T-cell (primary cell): ENCODE measurements around the gene ATP6V1B1. TPM values are rescaled to one million over a fixed set of nuclear protein-coding genes. Genes with fewer than 3 reads are reported as not detected.
A peak's percentile ranks its signal among the peaks of the same experiment; 100 is the strongest.

Experiments
- ATAC-seq, 4 experiments: fragments of 200-7000 bp in 3 of 4; fragments of 150-1000 bp in 1 of 4; cut with Tn5 transposase; replicated peaks in 1 of 4; 1 replicate in 3 of 4; 2 replicates in 1 of 4; pipeline ENCODE4 v1.10.0; 2021; ENCODE audit warnings: moderate library complexity in 3 of 4, mild to moderate bottlenecking in 2 of 4, moderate number of reproducible peaks in 1 of 4
- CTCF ChIA-PET, 2 donors: fragments of 300-600 bp; sonication (Branson Sonifier 250); formaldehyde crosslinking; loops; one replicate each; lab custom pipeline; 2022; ENCODE audit warnings: antibody characterized with exemption in 2 of 2; lab: Charles Lee
- POLR2A ChIA-PET, 2 donors: fragments of 300-600 bp; sonication (Branson Sonifier 250); formaldehyde crosslinking; loops; one replicate each; lab custom pipeline; 2022; ENCODE audit warnings: antibody characterized with exemption in 2 of 2; lab: Charles Lee
- DNase-seq, 35 experiments: peaks; one replicate each; pipeline versions ENCODE4 v3.0.0 to v3.0.0-alpha.2; 2013 to 2023
- H3K27ac ChIP-seq: one replicate; pipeline ENCODE4 v1.5.1; 2013; ENCODE audit warnings: low read length
- H3K27me3 ChIP-seq, 2 experiments: replicated peaks in 1 of 2; 1 replicate in 1 of 2; 2 replicates in 1 of 2; pipeline versions ENCODE4 v1.6.1 to v1.7.0; 2013; ENCODE audit warnings: low read length in 1 of 2, mixed read lengths in 1 of 2; ENCODE audit not compliant: control insufficient read depth in 2 of 2, insufficient read depth in 2 of 2; ENCODE audit errors: extremely low read depth in 1 of 2
- H3K36me3 ChIP-seq, 2 donors: 1 replicate in 1 of 2; 2 replicates in 1 of 2; pipeline versions ENCODE4 v1.6.1 to v1.7.0; 2013; ENCODE audit warnings: low read length in 1 of 2; ENCODE audit not compliant: control insufficient read depth in 2 of 2, insufficient read depth in 1 of 2; ENCODE audit errors: extremely low read depth in 1 of 2
- H3K4me1 ChIP-seq, 2 experiments: 1 replicate in 1 of 2; 2 replicates in 1 of 2; pipeline versions ENCODE4 v1.6.1 to v1.7.0; 2013; ENCODE audit warnings: low read length in 2 of 2, mixed read lengths in 1 of 2; ENCODE audit not compliant: insufficient read depth in 2 of 2, control insufficient read depth in 1 of 2; ENCODE audit errors: extremely low read depth in 1 of 2
- H3K4me3 ChIP-seq, 2 donors: 1 replicate in 1 of 2; 2 replicates in 1 of 2; pipeline versions ENCODE4 v1.5.1 to v1.7.0; 2013; ENCODE audit warnings: mild to moderate bottlenecking in 2 of 2, low read length in 1 of 2, moderate library complexity in 1 of 2; ENCODE audit not compliant: control insufficient read depth in 1 of 2; ENCODE audit errors: extremely low read depth in 1 of 2
- H3K9me3 ChIP-seq: 2 replicates; pipeline ENCODE4 v1.7.0; 2013
- H3K27ac Mint-ChIP-seq, 2 donors: one replicate each; pipeline ENCODE4 v1.8.0; 2020 to 2021; ENCODE audit warnings: mild to moderate bottlenecking in 2 of 2, mixed read lengths in 2 of 2
- H3K27me3 Mint-ChIP-seq, 2 donors: one replicate each; pipeline ENCODE4 v1.8.0; 2021 to 2022; ENCODE audit warnings: mixed read lengths in 2 of 2
- H3K36me3 Mint-ChIP-seq: one replicate; pipeline ENCODE4 v1.8.0; 2021; ENCODE audit warnings: mixed read lengths
- H3K4me1 Mint-ChIP-seq, 3 donors: one replicate each; pipeline ENCODE4 v1.8.0; 2020 to 2022; ENCODE audit warnings: mixed read lengths in 3 of 3, mild to moderate bottlenecking in 1 of 3
- H3K4me3 Mint-ChIP-seq, 3 donors: one replicate each; pipeline ENCODE4 v1.8.0; 2020 to 2022; ENCODE audit warnings: mild to moderate bottlenecking in 3 of 3, mixed read lengths in 3 of 3, moderate library complexity in 3 of 3
- H3K9me3 Mint-ChIP-seq, 3 donors: one replicate each; pipeline ENCODE4 v1.8.0; 2020 to 2022; ENCODE audit warnings: mixed read lengths in 3 of 3
- WGBS: methylation state at CpG from one replicate; pipeline ENCODE4 v1.1.5; 2013; ENCODE audit warnings: missing lambda C conversion rate; ENCODE audit not compliant: insufficient coverage; 5-methylcytosine and 5-hydroxymethylcytosine counted together
- total RNA-seq, 35 experiments: library from RNA in 6 of 35; stranded (reverse) in 6 of 35; fragments of 120-200 nt in 1 of 35; gene quantifications; one replicate each; pipeline versions ENCODE4 v1.2.1 to v1.2.4 and lab custom pipeline; 2013 to 2026

The ATP6V1B1 gene
- total RNA-seq, 5 donors from 2014 or later (not counting 1 experiment from before 2014, with no cell fraction given), result not detected

DNA sequence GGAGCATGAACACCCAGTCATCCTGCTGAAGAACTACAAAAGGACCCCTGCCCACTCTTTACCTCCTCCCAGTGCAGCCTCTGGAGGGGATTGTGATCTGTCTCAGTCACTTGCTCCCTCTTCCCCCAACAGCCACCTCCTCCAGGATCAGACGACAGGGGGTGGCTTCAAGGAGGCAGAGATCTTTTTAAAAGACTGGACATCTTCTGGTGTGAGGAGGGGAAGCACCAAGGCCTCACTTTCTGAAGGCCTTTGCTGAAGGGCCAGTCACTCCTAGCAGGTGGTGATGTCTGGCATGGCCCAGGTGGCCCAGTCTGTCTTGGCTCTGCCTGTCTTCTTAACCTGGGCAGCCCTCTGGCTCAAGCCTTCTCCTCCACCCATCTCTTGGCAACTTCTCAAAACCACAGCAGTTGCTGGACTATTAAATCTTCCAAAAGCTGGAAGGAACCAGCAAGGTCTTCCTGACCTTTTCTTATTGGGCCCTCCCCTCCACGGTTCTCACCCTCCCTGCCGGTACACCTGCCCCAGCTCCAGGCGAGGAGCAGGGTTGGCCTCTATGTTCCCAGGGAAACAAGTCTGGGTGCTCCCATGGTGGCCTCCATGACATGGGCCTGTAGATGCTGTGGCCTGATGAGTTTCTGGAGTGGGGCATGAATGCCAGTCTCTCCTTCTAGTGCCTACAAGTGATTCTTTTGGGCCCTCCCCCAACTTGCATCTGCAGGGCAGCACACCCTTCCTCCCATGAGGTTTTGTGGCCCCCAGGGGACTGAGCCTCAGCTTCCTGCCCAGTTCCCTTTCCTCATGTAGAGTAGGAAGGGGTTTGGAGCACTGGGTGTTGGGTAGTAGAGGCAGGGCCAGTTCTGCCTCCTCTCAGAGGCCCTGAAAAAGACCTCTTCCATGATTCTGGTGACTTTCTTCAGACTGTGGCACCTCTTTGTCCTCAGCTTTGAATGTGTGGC, 5.0 kb upstream of the ATP6V1B1 start:
- Mint-ChIP-seq H3K27ac (no peak overlapping the region), H3K27me3 (peaks cover 9 to 18% of the 10 kb centered on the region in 2 donors), H3K4me3 (no peak overlapping the region), H3K4me1 (no peaks in the 10 kb centered on the region), H3K9me3 (no peaks in the 10 kb centered on the region), H3K36me3 (no peaks in the 10 kb centered on the region)
- H3K27ac ChIP-seq, result no peak overlapping the region
- ATAC-seq (no peak), DNase-seq (peak in 1 of 35 experiments; percentile 7)
- H3K4me1 ChIP-seq, result no peaks in the 10 kb centered on the region
- WGBS, result 73% methylated on average over 3 of the region's 4 CpGs
- POLR2A ChIA-PET, result no interaction called here
- CTCF ChIA-PET, result interaction anchor here in 1 of 2 donors (0.6 kb wide), 1 partner anchor 59 kb away, joined by 3 read pairs; no protein-coding TSS in a partner anchor
- H3K4me3 ChIP-seq, result no peak overlapping the region
- no peaks in the 10 kb centered on the region for H3K9me3 ChIP-seq
- H3K36me3 ChIP-seq, result no peaks in the 10 kb centered on the region
- peaks cover 0 to 39% of the 10 kb centered on the region in 2 experiments for H3K27me3 ChIP-seq

- ATAC-seq, result no peak
- ChIA-PET CTCF (no interaction called here), POLR2A (no interaction called here)
- H3K9me3 ChIP-seq, result no peaks in the 10 kb centered on the region
- no peak for DNase-seq
- Mint-ChIP-seq H3K4me3 (no peak overlapping the region), H3K9me3 (no peaks in the 10 kb centered on the region), H3K36me3 (no peaks in the 10 kb centered on the region), H3K27ac (no peak overlapping the region), H3K4me1 (no peaks in the 10 kb centered on the region), H3K27me3 (peaks cover 9 to 18% of the 10 kb centered on the region in 2 donors)
- H3K36me3 ChIP-seq, result no peaks in the 10 kb centered on the region
- H3K27ac ChIP-seq, result no peak overlapping the region
- 72% methylated on average over 7 of the region's 9 CpGs for WGBS
- peaks cover 0 to 46% of the 10 kb centered on the region in 2 experiments for H3K27me3 ChIP-seq
- H3K4me1 ChIP-seq, result no peaks in the 10 kb centered on the region
- H3K4me3 ChIP-seq, result no peak overlapping the region
These were observed 4.2 kb upstream of the ATP6V1B1 start for GRCh38 chr2:70931376-70932000.

DNA sequence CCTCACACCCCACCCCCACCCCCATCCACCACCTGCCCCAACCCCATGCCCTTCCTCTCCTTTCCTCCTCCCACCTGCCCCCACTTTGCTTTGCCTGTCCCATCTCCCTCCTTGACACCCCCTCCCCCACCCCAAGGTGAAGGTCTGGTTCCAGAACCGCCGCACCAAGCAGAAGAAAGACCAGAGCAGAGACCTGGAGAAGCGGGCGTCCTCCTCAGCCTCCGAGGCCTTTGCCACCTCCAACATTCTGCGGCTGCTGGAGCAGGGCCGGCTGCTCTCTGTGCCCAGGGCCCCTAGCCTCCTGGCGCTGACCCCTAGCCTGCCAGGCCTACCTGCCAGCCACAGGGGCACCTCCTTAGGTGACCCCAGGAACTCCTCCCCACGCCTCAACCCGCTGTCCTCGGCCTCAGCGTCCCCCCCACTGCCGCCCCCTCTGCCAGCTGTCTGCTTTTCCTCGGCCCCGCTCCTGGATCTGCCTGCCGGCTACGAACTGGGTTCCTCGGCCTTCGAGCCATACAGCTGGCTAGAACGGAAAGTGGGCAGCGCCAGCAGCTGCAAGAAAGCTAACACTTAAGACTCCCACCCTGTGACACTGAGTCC, 3.0 kb upstream of the ATP6V1B1 start:
- no peak overlapping the region for H3K27ac Mint-ChIP-seq
- no peaks in the 10 kb centered on the region for H3K9me3 Mint-ChIP-seq
- ATAC-seq, result no peak
- CTCF ChIA-PET, result interaction anchor here (0.6 kb wide), 3 partner anchors 12 to 234 kb away, joined by 3 to 4 read pairs (median 3); no protein-coding TSS in a partner anchor
- no peaks in the 10 kb centered on the region for H3K4me1 Mint-ChIP-seq
- Histone ChIP-seq H3K27me3 (peaks cover 0 to 40% of the 10 kb centered on the region in 2 experiments), H3K4me1 (no peaks in the 10 kb centered on the region), H3K36me3 (no peaks in the 10 kb centered on the region), H3K27ac (no peak overlapping the region), H3K9me3 (no peaks in the 10 kb centered on the region), H3K4me3 (no peak overlapping the region)
- no peak overlapping the region for H3K4me3 Mint-ChIP-seq
- WGBS, result 91% methylated on average over 20 of the region's 21 CpGs
- POLR2A ChIA-PET, result no interaction called here
- no peak for DNase-seq
- peaks cover 9 to 18% of the 10 kb centered on the region in 2 donors for H3K27me3 Mint-ChIP-seq
- no peaks in the 10 kb centered on the region for H3K36me3 Mint-ChIP-seq

DNA sequence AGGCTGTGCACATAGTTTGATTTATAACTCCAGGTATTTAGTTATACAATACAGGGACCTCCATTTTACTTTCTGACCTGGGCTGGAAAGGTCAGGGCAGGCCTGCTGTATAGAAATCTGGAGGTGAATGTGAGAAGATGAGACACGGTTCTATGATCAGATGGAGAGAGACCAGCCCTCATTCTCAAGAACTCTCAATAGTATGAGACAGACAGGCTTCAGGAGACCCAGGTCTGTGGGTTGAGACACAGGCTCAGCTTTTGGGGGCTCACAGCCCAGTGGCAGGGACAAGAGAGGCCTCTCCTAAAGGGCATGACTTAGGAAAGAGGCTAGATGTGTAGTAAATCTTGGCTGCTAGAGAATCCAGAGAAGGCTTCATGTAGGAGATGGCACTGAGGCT, 719 bp upstream of the ATP6V1B1 start:
- no peaks in the 10 kb centered on the region for H3K9me3 ChIP-seq
- no CpG with 5 or more reads among the region's 1 CpG for WGBS
- no peaks in the 10 kb centered on the region for H3K36me3 ChIP-seq
- H3K4me3 ChIP-seq, result no peak overlapping the region
- Mint-ChIP-seq H3K9me3 (no peaks in the 10 kb centered on the region), H3K36me3 (no peaks in the 10 kb centered on the region), H3K4me1 (no peaks in the 10 kb centered on the region), H3K27ac (no peak overlapping the region), H3K4me3 (no peak overlapping the region), H3K27me3 (peaks cover 9 to 23% of the 10 kb centered on the region in 2 donors)
- POLR2A ChIA-PET, result interaction anchor here in 1 of 2 donors (0.5 kb wide), 1 partner anchor 1078 kb away, joined by 12 read pairs; no protein-coding TSS in a partner anchor
- H3K27me3 ChIP-seq, result peaks cover 0 to 55% of the 10 kb centered on the region in 2 experiments
- DNase-seq, result no peak
- H3K27ac ChIP-seq, result no peak overlapping the region
- CTCF ChIA-PET, result no interaction called here
- no peaks in the 10 kb centered on the region for H3K4me1 ChIP-seq
- no peak for ATAC-seq

- CTCF ChIA-PET, result no interaction called here
- Histone ChIP-seq H3K36me3 (no peaks in the 10 kb centered on the region), H3K9me3 (no peaks in the 10 kb centered on the region), H3K4me1 (no peaks in the 10 kb centered on the region), H3K27ac (no peak overlapping the region), H3K4me3 (no peak overlapping the region), H3K27me3 (peaks cover 0 to 46% of the 10 kb centered on the region in 2 experiments)
- H3K9me3 Mint-ChIP-seq, result no peaks in the 10 kb centered on the region
- POLR2A ChIA-PET, result interaction anchor here in 1 of 2 donors (0.5 kb wide), 1 partner anchor 101 kb away, joined by 3 read pairs; the partner anchor contains the start of gene CD207
- no peak for ATAC-seq
- H3K36me3 Mint-ChIP-seq, result no peaks in the 10 kb centered on the region
- H3K4me3 Mint-ChIP-seq, result no peak overlapping the region
- DNase-seq, result no peak
- H3K4me1 Mint-ChIP-seq, result no peaks in the 10 kb centered on the region
- no peak overlapping the region for H3K27ac Mint-ChIP-seq
- peaks cover 9 to 23% of the 10 kb centered on the region in 2 donors for H3K27me3 Mint-ChIP-seq
- WGBS, result 79% methylated on average over 10 of the region's 10 CpGs
These were observed 672 bp downstream of the ATP6V1B1 start for GRCh38 chr2:70936165-70936978.
